ENCODE data around the gene STRN. TPM values are rescaled to one million over a fixed set of nuclear protein-coding genes. Genes with fewer than 3 reads are reported as not detected.
"Not testable (repeated sequence)": the region's sequence is repeated elsewhere in the genome, so short reads cannot be mapped to it uniquely, and the experiment has no call there.

Gene STRN, protein sequence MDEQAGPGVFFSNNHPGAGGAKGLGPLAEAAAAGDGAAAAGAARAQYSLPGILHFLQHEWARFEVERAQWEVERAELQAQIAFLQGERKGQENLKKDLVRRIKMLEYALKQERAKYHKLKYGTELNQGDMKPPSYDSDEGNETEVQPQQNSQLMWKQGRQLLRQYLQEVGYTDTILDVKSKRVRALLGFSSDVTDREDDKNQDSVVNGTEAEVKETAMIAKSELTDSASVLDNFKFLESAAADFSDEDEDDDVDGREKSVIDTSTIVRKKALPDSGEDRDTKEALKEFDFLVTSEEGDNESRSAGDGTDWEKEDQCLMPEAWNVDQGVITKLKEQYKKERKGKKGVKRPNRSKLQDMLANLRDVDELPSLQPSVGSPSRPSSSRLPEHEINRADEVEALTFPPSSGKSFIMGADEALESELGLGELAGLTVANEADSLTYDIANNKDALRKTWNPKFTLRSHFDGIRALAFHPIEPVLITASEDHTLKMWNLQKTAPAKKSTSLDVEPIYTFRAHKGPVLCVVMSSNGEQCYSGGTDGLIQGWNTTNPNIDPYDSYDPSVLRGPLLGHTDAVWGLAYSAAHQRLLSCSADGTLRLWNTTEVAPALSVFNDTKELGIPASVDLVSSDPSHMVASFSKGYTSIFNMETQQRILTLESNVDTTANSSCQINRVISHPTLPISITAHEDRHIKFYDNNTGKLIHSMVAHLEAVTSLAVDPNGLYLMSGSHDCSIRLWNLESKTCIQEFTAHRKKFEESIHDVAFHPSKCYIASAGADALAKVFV
- total RNA-seq = 13.7 and 19.4 TPM in 2 replicates

DNA sequence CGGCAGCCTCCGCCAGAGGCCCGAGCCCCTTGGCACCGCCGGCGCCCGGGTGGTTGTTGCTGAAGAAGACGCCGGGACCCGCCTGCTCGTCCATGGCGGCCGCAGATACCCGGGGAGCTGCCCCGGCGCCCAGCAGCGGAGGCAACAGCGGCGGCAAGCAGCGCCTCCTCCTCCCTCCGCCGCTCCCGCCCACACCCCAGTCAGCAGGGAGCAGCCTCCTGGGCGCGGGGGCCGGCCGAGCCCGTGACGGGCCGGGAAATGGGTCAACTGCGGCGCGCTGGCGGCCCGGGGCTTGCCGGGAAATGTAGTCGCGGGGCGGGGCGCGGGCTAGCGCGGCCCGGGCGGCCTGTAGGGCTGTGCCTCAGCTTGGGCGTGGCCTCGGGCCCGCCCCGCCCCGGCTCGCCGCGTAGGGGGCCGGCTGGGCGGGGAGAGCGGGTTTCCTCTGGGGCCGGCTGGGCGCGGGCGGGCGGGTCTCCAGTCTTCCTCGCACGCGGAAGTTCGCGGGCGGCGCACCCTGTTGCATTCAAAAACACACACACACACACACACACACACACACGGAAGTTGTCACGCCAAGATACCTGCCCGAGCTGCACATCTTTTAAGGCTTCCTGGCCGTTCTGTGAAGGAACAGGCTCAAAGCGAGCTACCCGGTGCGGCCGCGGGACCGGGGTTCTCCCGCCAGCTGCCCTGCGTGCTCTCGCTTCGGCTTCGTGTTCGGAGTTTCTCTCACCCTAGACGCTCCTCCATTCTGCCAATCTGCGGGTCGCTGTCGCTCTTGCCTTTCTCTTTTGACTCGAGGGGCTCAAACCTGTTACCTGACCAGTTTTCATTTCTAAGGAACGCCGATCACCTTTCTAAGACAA is at the start of gene STRN:
Gene STRN (minus strand): TSS at position 167 of the 866 bp plus-strand sequence. CDS start 73 bp downstream, at position 94.
- DNase-seq (ENCODE audit: low read depth in 2 of 2) = peak; percentile 97 to 98

DNA sequence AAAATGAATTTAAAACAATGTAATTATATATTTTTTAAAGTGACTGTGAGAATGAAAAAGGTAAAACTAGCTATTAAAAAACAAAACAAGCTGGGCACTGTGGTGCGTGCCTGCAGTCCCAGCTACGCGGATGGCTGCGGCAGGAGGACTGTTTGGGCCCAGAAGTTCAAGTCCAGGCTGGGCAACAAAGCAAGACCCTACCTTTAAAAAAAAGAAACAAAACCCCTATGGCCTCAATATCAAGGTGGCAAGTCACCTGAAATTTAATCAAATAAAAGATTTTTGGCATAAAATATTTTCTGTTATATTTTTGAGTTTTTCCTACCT is 46.9 kb upstream of the STRN start:
- no peak for DNase-seq (ENCODE audit: low read depth in 2 of 2)

DNA sequence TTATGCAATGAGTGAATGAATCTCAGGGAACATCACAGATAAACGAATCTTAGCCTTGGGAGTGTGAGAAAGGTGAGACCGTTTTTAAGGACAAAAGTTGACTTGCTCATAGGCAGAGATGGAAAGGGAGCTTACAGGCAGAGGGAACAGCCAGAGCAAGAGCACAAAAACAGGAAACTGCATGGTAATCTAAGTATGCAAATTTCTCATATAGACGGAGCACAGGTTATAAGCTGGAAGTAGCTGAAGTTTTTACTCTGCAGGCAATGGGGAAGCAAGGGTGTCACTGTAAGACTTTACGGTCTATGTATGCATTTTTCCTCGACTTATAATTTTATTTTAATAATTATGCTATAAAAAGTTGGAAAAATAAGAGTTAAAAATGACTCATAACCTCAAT is 44.8 kb upstream of the STRN start:
- peak; percentile 2 to 4 for DNase-seq (ENCODE audit: low read depth in 2 of 2)

DNA sequence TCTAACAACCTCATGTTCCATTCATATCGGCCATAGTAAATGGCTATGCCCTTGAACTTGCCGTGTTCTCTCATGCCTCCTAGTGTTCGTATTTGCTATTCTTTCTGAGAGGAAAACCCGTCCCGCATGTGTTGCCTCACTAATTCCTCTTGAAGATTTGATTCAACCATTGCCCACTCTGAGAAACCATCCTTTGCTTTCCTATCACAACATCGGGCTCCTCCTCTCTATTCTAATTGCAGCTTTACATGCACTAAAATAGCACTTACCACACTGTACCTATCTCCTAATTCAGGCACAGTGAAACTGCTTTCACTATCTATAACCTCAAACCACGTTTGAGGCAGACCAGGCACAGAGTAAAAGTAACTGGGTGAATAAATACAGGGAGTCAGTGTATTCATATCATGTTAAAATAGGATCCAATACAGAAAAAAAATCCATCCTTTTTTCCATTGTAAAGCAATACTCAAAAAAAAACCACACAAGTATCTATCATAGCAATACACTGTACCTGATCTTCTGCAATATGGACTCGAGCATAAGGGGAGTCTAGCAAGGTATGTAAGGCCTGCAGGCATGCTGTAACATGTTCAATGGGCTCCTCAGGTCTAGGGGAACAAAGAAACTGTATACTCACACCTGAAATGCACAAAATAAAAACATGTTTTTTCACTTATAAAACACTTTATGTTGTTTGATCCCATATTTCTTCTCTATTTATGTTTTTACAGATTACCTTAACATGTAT is 39.0 kb upstream of the STRN start:
- peak; percentile 59 to 64 for DNase-seq (ENCODE audit: low read depth in 2 of 2)

DNA sequence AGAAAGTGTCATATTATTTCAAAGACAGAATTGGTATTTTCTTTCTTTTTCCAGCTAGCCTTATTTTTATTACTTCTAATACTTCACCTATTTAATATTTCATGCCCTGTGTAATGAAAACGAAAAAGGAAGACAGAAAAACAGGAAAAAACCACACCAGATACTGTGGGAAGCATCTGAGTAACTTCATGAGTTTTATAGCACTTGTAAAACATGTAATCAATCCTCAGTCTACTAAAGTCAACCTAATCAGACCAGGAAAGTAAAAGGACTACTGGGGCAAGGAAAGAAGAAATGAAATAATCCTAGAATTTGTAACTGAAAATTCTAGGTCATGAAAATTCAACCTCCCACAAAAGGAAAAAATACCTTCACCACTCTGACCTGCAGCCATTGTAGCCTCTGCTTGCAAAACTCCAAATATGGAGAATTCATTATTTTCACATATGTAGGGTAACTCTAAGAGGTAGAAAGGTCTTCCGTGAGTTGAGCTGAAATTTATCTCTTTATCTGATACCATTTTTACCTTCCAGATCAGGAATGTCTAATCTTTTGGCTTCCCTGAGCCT is 34.7 kb upstream of the STRN start:
- no peak for DNase-seq (ENCODE audit: low read depth in 2 of 2)

- peak in 1 of 2 donors; percentile 21 for DNase-seq (ENCODE audit: low read depth in 2 of 2)
Observed at GRCh38 chr2:37000318-37000717, 34.0 kb upstream of the STRN start.

DNA sequence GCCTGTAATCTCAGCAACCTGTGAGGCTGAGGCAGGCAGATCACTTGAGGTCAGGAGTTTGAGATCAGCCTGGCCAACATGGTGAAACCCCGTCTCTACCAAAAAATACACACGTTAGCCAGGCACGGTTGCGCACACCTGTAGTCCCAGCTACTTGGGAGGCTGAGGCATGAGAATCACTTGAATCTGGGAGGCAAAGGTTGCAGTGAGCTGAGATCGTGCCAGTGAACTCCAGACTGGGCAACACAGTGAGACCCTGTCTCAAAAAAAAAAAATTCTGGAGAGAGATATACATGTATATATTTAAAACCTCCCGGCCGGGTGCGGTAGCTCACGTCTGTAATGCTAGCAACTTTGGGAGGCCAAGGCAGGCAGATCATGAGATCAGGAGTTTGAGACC is 33.1 kb upstream of the STRN start:
- DNase-seq (ENCODE audit: low read depth in 2 of 2) = not testable (repeated sequence)

DNA sequence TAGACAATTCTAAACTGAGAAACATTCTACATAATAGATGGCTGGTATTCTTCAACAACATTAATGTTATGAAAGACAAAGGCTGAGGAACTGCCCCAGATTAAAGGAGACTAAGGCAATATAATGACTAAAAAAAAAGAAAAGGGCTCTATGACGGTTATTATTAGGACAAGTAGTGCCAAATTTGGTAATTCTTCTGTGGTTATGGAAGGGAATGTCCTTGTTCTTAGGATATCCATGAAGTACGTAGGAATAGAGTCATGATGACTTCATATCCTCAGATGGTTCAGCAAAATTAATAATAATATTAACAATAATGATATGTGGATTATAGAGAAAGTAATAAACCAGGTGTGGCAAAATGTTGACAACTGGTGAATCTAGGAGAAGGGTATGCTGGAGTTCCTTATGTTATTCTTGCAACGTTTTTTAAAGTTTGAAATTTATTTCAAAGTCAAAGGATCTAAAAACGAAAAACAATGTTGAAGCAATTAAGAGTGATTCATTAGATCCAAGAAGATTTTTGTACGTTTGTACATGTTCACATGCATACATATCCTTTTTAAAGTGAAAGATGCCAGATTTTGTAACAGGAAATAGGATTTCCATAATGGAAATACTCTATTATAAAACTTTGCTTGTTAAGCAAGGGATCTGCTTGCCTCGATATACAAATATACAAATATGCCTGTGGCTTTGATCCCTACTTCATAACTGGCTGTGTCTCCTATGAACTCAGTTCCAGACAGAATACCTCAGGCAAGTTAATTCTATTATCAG is 27.7 kb upstream of the STRN start:
- peak; percentile 13 to 29 for DNase-seq (ENCODE audit: low read depth in 2 of 2)

DNA sequence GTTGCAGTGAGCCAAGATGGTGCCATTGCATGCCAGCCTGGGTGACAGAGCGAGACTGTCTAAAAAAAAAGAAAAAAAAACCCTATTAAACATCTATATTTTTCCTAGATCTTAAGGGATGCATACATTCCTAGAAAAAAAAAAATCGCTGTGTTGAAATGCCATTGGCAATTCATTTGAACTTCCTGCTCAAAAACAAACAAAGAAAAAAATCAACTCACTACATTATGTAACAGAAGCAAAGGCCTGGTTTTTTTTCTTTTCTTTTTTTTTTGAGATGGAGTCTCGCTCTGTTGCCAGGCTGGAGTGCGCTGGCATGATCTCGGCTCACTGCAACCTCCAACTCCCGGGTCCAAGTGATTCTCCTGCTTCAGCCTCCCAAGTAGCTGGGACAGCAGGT is 21.7 kb upstream of the STRN start:
- no peak for DNase-seq (ENCODE audit: low read depth in 2 of 2)

GRCh38 chr2:36982467-36982866 is 16.1 kb upstream of the STRN start:
- peak; percentile 20 to 35 for DNase-seq (ENCODE audit: low read depth in 2 of 2)

DNA sequence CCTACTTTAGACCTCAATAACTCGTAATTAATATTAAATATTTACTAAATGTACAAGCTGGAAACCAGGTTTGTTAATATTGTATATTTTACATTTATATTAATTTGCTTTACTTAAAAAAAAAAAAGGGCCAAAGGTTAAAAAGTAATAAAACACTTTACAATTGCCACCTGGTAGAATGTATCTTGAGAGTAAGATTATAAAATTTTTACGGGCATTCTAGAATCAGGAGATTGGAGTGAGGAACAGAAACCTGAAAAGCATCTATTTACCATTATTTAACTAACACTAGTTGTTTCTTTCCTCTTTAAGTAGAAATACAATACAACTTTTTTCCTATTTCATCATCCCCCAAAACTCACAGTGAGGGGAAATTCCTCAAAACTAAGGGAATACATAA is 15.6 kb upstream of the STRN start:
- peak in 1 of 2 donors; percentile 6 for DNase-seq (ENCODE audit: low read depth in 2 of 2)

- not testable (repeated sequence) for DNase-seq (ENCODE audit: low read depth in 2 of 2)
Observed at GRCh38 chr2:36979007-36979406, 12.7 kb upstream of the STRN start.

- DNase-seq (ENCODE audit: low read depth in 2 of 2) = no peak
Observed at GRCh38 chr2:36976065-36976464, 9.7 kb upstream of the STRN start.

DNA sequence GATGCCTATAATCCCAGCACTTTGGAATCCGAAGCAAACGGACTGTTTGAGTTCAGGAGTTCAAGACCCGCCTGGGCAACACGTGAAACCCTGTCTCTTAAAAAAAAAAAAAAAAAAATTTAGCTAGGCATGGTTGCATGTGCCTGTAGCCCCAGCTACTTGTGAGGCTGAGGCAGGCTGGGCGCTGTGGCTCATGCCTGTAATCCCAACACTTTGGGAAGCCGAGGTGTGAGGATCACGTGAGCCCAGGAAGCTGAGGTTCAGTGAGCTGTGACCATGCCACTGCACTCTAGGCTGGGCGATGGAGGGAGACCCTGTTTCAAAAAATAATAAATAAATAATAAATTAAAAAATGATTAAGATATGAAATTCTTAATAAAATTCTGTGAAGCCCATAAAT is 9.0 kb upstream of the STRN start:
- DNase-seq (ENCODE audit: low read depth in 2 of 2) = no peak

- DNase-seq (ENCODE audit: low read depth in 2 of 2) = peak; percentile 57 to 95
Observed at GRCh38 chr2:36973320-36973719, 7.0 kb upstream of the STRN start.

- DNase-seq (ENCODE audit: low read depth in 2 of 2) = no peak
Observed at GRCh38 chr2:36971990-36972389, 5.7 kb upstream of the STRN start.

DNA sequence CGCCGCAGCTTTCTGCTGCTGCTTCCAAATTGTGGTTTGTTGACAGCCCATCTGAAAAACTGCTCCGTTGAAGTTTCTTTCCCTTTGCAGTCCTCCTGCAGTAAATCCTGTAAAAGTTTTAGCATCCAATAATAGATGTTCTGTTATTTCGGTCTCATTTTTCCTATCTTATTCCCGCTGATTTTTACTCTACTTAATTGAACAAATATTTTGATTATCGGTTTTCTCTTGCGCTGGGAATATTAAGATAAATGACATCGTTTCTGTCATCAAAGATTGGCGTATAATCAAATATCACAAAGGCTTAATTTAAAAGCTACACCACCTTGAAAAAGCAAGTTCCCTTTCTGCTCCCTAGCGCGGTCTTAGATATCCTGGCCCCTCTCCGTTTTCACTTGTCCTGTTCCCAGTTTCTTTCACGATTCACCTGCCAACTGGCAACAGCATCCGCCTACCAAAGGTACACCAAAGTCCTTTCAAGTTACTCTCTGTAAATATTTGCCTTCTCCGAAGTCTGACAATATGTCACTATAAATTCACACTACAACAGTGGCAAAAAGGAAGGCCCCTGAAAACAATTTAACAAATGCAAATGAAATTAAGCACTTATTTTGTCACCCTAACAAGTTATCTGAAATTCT is 1.0 kb upstream of the STRN start:
- DNase-seq (ENCODE audit: low read depth in 2 of 2) = no peak

- DNase-seq (ENCODE audit: low read depth in 2 of 2) = peak in 1 of 2 donors; percentile 19
Observed at GRCh38 chr2:36965751-36966369, 476 bp downstream of the STRN start.

GRCh38 chr2:36965206-36965605 is 1.1 kb downstream of the STRN start:
- no peak for DNase-seq (ENCODE audit: low read depth in 2 of 2)
